Activated naive CD4-positive, alpha-beta T cell treated with anti-CD3 and anti-CD28 coated beads, Interleukin-2, amount 50 U/mL, for 72 hours (primary cell): Measurements from ENCODE around the gene SEMA4C. TPM values are rescaled to one million over a fixed set of nuclear protein-coding genes. Genes with fewer than 3 reads are reported as not detected.

ENCODE experiments used
- ATAC-seq, 2 donors: fragments of 150-1000 bp; cut with Tn5 transposase; 2 replicates each; pipeline ENCODE4 v1.10.0; 2021; ENCODE audit warnings: mild to moderate bottlenecking in 2 of 2, moderate library complexity in 2 of 2
- DNase-seq, 2 donors: peaks; one replicate each; pipeline ENCODE4 v3.0.0; 2021 to 2022; ENCODE audit warnings: low spot score in 2 of 2
- H3K27ac Mint-ChIP-seq, 2 donors: one replicate each; pipeline ENCODE4 v1.8.0; 2022; ENCODE audit warnings: mild to moderate bottlenecking in 2 of 2, mixed read lengths in 2 of 2
- H3K36me3 Mint-ChIP-seq, 2 donors: one replicate each; pipeline ENCODE4 v1.8.0; 2022; ENCODE audit warnings: mixed read lengths in 2 of 2
- H3K9me3 Mint-ChIP-seq, 2 donors: one replicate each; pipeline ENCODE4 v1.8.0; 2022; ENCODE audit warnings: mixed read lengths in 2 of 2
- total RNA-seq, 2 donors: library from RNA; stranded (reverse); gene quantifications; one replicate each; pipeline ENCODE4 v1.2.3, GENCODE V29; 2022

The SEMA4C gene
- total RNA-seq, 2 donors from 2014 or later = 6.8 to 10.8 TPM

- no peaks in the 10 kb centered on the region for H3K9me3 Mint-ChIP-seq
- H3K36me3 Mint-ChIP-seq = no peaks in the 10 kb centered on the region
- DNase-seq (no peak), ATAC-seq (no peak)
- H3K27ac Mint-ChIP-seq = peak overlapping the region in 1 of 2 donors; percentile 66
Measured at GRCh38 chr2:96809951-96810782, 59.7 kb downstream of the SEMA4C start.

Other genes starting within 250 kb of the SEMA4C start
- gene KANSL3, start 231.8 kb downstream of the SEMA4C start, total RNA-seq = 10 to 100 TPM; 51.4 to 53.6 TPM
- not detected for gene FER1L5, start 227.3 kb downstream of the SEMA4C start, total RNA-seq
- gene LMAN2L, start 130.0 kb downstream of the SEMA4C start, total RNA-seq = 1 to 10 TPM; 5.1 to 6.3 TPM
- gene CNNM4, start 109.2 kb downstream of the SEMA4C start, total RNA-seq = 1 to 10 TPM; 8.7 to 8.9 TPM
- gene CNNM3, start 53.8 kb downstream of the SEMA4C start, total RNA-seq = 10 to 100 TPM; 15.0 to 18.8 TPM
- gene ANKRD23, start 26.1 kb downstream of the SEMA4C start, total RNA-seq = 1 to 10 TPM; 3.7 to 6.8 TPM
- gene ANKRD39, start 12.1 kb downstream of the SEMA4C start, total RNA-seq = 10 to 100 TPM; 23.8 to 39.2 TPM
- gene FAM178B, start 116.5 kb upstream of the SEMA4C start, total RNA-seq = under 1 TPM; 0.31 to 0.43 TPM
- gene FAHD2B, start 224.8 kb upstream of the SEMA4C start, total RNA-seq = 10 to 100 TPM; 14.7 to 21.6 TPM
- 10 to 100 TPM; 32.0 to 46.2 TPM for gene ANKRD36, start 243.1 kb upstream of the SEMA4C start, total RNA-seq